ENCODE measurements around the gene JARID2. TPM values are rescaled to one million over a fixed set of nuclear protein-coding genes. Genes with fewer than 3 reads are reported as not detected.

The JARID2 gene
- polyA plus RNA-seq, 1 donor = 13.1 TPM

DNA sequence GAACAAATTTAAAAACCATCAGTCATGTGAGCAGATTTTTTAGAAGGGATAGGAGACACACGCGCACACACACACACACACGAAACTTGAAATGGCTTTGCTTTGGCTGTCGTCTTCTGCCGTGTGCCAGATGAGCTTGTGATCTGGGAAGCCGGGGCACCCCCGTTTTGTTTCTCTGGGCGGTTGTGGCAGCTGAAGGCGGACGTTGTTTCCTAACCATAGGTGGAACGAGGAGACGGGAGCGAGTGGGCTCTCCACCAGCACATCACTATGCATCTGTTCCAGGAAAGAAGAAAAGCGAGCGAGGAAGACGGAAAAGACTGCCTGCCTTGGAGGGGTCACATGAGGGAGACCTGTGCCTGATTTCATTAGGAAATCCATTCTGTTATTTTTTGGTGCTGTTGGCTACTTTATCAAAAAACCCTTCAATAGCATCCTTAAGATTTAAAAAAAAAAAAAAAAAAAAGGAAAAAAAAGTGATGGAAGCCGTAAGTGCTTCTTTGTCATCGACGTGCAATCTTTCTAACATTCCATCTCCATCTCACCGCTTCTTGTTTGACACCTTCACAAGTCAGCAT, 274.8 kb downstream of the JARID2 start:
- no peak for DNase-seq (ENCODE audit: low read depth)

DNA sequence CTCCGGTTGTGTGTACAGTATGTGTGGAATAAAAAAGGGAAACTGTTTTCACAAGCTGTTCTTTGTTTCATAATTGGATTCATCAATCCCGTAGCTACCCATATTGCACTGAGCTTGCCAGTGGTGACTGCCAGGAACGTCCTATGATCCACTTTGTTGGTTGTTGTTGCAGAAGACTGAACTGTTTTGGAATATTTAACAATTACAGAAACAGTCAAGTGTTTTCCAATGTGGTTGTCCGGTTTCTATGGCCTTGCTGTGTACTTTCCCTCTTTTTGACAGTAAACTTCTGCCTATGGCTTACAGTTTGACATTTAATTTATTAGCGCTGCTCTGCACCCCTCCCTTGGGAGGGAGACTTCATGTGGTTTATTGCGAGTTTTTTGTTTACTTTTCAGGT, 275.7 kb downstream of the JARID2 start:
- DNase-seq (ENCODE audit: low read depth) = no peak

DNA sequence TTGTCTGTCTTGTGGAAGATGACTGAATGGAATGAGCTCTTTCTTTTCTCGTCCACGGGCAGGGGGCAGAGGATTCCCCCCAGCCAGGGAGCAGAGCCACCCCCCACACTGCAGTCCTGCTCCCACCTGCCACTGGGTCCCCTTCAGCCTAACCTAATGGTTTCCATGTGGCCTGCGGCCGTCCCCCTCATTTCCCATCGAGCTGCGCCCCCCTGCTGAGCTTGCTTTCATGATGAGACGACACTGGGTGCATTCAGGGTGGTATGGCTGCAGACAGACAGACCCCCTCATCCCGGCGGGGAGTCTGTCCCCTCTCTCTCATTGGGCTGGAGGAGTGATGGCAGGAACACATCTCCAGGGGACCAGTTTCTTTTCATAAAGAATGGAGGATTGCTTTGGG, 276.2 kb downstream of the JARID2 start:
- DNase-seq (ENCODE audit: low read depth) = no peak

DNA sequence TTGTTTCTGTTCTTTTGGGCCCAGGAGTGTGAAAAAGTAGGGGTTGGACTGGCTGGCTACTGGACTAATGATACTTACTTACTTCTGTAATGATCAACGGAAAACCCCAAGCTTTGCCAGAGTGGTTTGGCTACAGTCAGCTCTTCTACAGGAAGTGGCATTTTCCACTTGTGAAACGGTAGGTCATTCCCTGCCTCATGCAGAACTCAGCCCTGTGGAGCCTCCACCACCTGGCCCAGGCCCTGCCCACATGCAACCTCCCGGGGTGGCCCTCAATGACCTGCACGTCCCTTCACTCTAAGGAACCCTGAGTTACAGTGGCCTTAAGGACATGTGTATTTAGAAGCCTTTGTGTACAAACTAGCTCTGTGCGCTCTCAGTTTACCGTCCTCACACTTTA, 276.6 kb downstream of the JARID2 start:
- DNase-seq (ENCODE audit: low read depth) = no peak

DNA sequence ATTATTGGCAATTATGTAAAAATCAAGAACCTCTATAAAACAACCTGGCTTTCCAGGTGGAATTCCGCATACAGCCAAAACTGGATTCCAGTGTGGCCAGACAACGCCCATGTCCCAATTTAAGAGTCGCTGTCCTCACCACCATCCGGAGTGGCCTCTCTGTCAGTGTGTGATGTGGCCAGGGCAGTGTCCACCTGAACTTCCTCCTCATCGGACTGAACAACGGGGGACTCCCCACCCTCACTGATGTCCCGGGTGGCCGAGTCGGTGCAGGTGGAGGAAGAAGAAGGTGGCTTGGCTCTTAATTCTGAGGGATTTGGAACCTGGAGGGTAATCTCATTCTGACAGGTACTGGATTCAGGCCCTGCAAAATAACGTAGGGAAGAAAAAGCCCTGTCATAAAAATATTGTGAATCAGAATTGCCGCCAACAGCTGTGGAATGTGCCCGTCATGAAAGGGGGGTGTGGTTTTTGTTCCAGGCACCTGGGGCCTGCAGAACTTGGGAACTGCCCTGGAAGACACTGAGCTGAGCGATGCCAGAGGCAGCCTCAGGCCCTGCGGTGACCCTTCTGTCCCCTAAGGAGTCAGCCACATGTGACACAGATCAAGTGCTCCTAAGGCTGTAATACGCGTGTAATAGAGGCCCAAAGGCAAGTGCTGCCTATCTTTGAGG, 277.1 kb downstream of the JARID2 start:
- no peak for DNase-seq (ENCODE audit: low read depth)

DNA sequence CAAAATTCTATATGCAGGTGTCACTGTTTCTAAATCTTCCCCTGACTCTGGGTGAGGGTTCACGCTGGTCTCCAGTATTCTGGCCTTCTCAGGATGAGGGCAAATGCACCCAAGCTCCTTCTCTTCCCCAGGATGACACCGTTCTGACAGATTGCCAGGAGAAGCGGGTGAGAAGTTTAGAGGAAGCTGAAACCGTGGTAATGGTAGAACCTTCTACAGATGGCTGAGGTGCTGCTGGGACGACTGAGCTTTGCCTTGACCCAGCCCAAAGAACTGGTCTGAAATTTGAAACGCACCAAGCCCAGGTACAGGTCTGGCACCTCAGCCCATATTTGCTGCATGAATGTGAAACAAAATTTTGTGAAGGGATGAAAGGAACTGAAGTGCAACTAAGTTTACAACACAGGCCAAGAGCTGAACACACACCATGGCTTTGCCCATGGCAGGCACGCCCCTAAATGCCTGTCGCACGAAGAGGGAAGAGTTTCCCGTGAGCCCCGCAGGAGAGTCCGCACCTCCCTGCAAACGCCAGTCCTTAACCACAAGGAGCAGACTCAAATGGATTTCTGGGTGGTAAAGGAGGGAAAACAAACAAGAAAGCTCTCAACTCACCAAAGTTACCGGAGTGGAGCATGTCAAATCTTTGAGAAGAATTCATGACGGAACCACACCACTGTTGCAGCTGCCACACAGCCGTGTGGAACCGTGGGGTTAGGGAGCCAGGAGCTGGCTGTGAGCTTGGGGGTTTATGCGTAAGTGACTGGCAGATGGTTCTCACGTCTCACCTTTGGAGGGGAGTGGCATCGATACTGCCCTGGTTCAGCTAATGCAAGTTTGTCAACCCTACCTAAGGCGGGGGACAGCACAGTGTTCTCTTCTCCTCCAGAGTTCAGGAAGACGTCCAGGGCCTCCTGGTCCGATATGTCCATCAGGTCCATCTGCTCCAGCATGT, 278.1 kb downstream of the JARID2 start:
- no peak for DNase-seq (ENCODE audit: low read depth)

DNA sequence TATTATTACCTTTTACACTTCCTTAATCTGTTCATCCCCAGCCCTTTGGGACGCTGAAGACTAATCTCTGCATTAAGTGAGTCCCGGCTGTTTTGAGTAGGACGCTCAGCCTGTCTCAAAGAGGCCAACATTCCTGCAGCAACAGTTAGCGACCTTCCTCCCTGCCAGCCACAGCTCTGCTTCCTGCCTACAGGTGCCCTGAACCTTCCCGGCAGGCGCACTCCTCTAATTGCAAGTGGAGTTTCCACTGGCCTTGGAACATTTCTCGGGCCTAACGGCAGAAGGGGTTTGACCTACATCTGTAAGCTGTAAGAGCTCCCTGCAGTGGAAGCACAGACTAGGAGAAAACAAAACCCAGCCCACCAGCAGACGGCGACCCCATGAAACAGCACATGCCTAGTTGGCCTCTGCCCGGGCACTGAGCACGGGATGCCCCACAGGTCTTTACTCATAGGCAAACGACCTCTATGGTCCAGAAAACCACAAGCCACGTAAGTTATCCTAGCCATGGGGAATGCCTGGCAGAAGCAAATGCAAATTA, 279.1 kb downstream of the JARID2 start:
- no peak for DNase-seq (ENCODE audit: low read depth)

DNA sequence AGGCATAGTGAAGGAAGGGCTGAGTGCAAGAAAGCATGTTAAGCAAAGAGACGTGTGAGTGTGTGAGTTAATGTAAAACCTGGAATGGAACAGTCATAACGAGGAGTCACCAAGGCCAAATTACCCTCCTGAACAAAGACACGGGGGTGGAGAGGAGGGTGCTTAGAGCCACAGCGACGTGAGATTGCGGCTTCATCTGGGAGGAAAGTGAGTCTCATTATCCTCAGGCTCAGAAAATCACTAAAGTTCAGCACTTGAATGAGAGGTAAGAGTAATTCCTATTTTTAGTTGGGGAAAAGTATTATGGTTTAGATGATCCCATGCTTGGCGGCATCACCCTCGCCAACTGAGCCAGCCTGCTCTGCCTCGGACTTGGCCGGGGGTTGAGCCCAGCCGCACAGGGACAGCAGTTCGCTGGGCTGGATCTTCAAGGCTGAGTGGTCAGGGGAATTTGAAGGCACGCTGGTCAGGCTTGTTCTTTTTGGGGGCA, 280.4 kb downstream of the JARID2 start:
- no peak for DNase-seq (ENCODE audit: low read depth)

DNA sequence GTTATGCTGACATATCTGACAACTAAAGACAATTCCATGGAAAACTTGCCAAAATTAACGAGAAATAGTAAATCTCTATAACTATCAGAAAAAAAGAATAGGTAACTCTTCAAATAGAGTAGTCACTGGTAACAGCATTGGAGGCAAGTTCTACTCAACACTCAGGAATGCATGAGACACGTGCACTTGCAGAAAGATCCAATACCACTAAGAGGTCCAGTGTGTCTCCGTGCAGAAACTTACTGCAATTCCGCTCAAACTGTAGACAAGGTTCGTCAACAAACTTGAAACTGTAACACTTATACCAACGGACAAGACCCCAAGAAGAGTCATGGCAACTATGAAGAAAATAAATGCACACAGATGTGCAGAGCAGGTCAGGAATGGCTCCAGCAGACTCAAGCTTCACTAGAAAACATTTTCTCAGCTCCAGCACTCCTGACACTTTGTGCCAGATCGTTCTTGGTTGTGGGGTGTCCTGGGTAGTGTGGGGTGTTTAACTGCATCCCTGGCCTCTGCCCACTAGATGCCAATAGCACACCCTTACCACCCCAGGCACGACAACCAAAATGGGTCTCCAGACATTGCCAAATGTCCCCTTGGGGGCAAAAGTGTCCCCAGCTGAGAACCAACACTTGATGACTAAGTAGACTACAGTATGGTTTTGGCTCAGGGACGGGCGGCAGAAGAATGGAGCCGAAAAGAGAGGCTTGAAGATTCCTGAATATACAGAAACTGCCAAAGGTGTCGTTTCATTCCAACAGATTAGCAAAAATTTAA, 282.2 kb downstream of the JARID2 start:
- DNase-seq (ENCODE audit: low read depth) = no peak

DNA sequence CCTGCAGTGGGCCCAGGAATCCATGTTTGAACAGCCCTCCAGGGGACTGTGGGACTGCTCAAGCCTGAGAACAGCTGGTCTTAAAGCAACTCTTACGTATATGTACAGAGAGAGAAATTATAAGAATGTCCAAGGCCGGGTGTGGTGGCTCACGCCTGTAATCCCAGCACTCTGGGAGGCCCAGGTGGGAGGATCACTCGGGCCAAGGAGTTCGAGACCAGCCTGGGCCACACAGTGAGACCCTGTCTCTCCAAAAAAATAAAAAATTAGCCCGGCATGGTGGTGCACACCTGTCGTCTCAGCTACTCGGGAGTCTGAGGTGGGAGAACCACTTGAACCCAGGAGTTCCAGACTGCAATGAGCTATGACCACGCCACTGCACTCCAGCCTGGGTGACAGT, 283.0 kb downstream of the JARID2 start:
- no peak for DNase-seq (ENCODE audit: low read depth)

DNA sequence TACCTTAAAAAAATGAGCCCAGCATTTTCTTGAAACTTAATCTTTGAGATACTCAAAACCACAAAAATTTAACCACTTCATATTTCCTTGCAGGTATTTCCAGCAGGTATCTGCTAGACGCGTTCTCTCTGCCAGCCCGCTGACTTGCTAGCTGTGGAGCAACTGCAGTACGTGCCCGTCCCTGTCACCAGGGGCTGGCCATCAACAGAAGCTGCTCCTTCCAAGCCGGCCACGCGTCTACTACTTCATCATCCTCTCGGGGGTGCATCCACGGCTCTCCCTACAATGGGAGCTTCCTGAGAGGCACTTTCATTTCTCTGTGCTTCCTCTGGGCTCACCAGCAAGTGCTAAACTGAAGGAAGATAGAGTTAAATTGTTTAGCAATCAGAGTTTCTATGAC, 284.5 kb downstream of the JARID2 start:
- DNase-seq (ENCODE audit: low read depth) = no peak

DNA sequence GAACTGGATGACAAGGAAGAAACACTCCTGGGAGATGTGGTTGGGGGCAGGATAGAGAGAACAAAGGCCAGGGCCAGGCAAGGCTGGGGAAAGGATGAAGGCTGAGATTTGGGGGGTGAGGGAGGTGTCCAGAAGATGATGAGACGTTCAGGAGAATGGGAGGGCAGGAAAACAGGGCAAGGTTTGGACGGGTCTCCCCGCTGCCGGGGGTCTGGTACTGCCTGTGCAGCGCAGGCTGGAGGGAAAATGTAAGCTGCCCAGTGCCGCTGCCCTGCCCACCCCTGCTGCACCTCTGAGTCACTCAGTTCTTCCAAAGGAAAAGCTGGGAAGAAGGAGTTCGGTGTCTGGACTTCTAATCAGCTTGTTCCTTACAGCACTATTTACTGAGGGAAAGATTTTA, 286.1 kb downstream of the JARID2 start:
- no peak for DNase-seq (ENCODE audit: low read depth)

DNA sequence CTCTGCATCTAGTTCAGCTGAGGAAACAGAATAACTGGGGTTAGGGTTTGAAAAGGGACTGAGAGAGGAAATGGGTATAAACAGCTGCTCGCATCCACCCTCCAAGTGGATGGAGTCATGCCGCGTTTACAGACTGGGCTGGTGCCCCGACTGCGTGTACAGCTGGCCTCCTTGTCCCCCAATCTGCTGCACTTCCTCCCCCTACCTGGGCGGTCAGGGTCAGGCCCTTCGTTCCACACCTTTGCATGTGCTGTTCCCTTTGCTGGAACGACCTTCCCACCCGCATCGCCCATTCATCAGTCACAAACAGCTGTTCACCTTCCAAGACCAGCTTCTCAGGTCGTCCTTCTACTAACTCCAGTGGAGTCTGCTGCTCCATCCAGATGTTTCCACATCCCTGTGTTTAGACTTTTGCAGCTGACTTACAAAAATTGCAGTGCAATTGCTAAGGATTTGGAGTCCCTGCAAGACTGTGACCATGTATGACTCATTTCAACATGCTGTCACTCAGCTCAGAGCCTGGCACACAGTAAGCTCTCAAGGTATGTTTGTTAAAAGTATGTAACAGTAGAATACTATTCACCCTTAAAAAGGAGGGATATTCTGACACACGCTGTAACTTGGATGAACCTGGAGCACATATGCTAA, 287.6 kb downstream of the JARID2 start:
- no peak for DNase-seq (ENCODE audit: low read depth)

DNA sequence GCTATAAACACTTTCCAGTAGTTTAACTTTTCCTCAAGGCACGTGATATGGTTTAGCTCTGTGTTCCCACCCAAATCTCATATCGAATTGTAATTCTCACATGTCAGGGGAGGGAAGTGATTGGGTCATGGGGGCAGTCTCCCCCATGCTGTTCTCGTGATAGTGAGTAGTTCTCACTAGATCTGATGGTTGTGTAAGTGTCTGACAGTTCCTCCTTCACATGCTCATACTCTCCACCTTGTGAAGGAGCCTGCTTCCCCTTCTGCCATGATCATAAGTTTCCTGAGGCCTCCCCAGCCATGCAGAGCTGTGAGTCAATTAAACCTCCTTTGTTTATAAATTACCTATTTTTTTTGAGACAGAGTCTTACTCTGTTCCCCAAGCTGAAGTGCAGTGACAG, 289.1 kb downstream of the JARID2 start:
- no peak for DNase-seq (ENCODE audit: low read depth)

DNA sequence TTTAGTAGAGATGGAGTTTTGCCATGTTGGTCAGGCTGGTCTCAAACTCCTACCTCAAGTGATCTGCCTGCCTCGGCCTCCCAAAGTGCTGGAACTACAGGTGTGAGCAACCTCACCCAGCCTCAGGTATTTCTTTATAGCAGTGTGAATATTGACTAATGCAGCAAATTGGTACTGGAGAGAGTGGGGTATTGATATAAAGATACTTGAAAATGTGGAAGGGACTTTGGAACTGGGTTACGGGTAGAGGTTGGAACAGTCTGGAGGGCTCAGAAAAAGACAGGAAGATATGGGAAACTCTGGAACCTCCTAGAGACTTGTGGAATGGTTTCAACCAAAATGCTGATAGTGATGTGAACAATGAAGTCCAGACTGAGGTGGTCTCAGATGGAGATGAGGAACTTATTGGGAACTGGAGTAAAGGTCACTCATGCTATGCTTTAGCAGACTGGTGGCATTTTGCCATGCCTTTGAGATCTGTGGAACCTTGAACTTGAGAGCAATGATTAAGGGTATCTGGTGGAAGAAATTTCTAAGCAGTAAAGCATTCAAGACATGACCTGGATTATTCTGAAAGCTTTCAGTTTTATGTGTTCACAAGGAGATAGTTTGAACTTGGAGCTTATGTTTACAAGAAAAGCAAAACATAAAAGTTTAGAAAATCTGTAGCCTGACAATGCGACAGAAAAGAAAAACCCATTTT, 289.8 kb downstream of the JARID2 start:
- DNase-seq (ENCODE audit: low read depth) = no peak

DNA sequence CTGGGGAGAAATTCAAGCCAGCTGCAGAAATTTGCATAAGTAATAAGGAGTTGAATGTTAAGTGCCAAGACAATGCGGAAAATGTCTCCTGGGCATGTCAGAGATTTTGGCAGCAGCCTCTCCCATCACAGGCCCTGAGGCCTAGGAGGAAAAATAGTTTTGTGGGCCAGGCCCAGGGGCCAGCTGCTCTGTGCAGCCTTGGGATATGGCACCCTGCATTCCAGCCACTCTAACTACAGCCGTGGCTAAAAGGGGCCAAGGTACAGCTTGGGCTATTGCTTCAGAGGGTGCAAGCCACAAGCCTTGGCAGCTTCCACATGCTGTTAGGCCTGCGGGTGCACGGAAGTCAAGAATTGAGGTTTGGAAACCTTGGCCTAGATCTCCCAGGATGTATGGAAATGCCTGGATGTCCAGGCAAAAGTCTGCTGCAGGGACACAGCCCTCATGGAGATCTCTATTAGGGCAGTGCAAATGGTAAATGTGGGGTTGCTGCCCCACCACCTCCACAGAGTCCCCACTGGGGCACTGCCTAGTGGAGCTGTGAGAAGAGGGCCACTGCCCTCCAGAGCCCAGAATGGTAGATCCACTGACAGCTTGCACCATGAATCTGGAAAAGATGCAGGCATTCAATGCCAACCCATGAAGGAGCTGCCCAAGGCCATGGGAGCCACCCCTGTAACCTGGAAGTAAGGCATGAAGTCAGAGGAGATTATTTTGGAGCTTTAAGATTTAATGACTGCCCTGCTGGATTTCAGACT, 290.5 kb downstream of the JARID2 start:
- DNase-seq (ENCODE audit: low read depth) = no peak

DNA sequence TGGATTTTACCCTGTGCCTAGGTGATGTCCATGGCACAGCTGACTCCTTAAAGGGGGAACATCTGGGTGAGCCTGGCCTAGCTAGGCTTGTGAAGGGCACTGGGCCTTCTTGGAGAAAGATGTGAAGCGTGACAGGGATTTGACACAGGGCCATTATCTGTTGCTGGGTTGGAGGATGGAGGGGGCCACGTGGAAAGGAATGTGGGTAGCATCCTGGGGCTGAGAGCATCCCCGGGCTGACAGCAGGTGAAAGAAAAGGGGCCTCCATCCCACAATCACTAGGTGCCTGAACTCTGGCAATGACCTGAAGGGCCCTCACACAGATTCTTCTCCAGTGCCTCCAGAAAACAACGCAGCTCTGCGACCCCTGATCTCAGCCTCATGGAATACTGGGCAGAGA, 292.2 kb downstream of the JARID2 start:
- DNase-seq (ENCODE audit: low read depth) = no peak

DNA sequence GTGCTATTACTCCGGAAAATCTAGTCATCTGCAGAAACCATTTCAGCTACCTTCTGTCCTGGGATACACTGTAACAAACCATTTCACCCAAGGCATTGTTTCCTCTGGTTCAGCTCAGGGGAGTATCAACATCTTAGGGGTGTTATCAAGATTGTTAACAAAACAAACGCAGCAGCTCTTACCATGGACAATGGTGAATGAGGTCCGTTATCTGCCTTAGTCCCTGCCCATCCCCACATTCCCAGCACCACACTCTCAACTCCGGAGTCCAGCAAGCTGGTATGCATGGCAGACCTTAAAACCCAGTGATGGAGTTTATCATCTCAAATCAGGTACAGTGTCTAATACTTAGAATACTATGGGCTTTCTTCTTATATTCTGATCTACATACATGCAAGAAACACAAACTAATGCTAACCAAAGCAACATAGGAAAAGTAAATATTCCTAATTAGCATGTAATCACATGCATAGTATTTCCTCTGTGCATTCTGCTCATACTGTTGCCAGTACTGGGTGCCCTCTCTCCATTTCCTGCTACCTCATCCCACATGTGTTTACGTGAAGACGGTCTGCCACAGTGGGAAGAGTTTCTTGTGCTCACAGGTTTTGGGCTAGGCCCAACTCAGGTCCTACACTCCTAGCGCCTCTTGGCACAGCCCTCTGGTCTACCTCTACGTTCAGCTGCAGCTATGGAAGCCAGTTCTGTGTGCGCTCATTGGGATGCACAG, 293.1 kb downstream of the JARID2 start:
- DNase-seq (ENCODE audit: low read depth) = no peak

DNA sequence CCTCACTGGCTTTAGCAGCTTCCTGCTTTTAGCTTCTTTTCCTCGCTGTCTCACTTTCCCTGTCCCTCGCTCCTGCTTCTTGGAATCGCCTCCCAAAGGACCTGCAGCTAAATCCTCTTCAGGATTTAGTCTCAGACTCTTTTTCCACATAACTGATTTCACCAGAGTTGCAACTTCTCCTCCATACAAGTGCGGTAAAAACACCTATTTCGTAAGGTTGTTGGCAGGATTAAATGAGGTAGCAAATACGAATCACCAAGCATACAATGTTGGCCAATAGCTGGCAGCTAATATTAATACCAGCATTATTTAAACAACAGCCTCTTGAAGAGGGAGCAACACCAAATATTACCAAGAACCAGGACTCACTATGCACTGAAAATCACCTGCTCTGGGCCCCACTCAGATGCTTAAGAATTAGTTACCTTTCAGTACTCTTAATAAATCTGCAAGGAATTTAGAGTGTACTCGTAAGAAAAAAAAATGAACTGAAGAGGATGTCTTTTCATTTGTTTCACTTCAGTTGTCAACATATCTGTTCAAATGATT, 293.9 kb downstream of the JARID2 start:
- no peak for DNase-seq (ENCODE audit: low read depth)

Data from forelimb muscle (tissue), 1 donor.